D341Med (cell line): ENCODE data around the gene FREM1.

ENCODE experiments used
- DNase-seq: peaks from one replicate; pipeline ENCODE4 v3.0.0; 2012; ENCODE audit warnings: low spot score

The FREM1 gene

DNA sequence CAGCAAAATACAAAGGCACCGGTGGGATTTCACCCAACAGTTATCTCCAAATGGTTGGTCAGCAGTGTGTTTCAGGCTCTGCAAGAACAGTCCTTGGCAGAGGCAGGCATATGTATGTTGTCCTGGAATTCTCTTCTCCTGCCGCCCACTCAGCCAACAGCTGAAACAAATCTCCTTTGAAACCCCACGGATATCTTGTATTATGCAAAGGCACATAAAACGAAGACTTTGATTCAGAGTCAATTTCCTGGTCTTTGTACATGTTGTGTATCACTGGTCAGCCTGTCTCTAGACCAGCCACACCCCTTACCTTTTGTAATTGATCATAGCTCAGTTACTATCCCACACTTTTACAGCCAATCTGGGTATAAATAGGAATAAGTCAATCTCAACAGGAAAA lies 29.2 kb downstream of the FREM1 start:
- no peak for DNase-seq

DNA sequence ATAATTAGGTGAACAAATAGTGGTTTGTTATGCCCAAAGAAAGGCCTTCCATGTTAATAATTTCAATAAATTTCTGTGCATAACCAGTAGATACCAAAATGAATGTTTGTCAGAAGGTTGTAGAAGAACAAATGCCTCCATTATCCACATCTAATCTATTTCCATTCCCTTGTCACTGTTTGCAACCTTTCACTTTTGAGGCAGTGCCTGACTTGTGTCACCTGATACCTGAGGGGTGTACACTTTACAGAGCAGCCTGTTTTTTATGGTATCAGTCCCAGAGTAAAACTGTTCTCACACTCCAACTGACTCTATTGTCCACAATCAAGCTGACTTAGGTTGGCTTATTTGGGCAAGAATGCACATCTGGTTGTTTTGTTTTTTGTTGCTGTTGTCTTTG lies 40.1 kb downstream of the FREM1 start:
- no peak for DNase-seq

DNA sequence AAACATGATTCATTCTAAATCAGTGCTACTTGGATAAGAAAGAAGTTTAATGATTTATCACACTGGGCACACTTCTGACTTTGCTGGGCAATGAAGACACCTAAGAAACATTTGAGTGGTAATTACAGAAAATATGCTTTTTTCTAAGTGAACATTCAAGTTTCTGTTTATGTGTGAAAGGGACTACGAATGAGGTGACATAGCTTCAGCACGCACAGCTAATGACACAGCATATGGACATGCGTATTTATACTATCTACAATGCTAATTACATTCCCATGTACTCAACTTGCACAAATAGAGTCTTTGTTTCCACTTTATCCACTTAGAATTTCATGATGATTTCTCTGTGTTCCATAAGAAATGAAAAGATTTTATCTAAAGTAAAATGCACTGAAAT lies 40.6 kb downstream of the FREM1 start:
- no peak for DNase-seq

DNA sequence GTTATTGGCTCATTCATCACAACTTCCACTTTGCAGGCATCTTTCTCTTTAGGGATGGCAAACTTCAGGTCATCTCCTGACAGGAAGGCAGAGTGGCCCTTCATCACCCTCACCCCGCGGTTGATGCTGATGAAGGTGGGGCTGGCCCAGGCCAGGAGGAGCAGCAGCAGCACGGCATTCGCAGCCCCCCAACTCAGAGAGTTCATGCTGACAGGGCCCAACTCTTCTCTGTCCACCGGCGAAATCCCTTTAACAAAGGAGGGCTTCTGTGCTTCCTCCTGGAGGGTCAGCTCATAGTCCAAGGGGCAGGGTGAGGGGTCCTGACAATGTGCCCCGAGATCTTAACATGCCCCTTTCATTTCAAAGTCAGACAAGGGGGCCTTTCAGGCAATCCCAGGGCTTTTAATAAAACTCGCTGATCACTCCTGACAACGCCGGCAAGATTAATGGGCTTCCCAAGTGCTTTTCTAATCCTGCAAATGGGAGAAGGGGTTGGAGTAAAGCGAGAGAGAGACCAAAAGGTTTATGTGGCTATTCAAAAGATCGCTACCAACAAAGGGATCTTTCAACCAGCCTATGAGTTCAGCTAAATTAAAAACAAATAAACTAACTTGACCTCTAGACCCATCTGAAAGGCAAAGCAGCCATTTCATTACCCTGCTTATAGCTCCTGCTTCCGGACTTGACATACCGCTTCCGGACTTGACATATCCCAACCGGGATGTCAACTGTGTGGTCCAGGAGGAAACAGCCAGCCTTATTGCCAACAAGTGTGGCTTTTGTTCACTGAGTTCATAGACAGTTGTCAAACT lies 41.2 kb downstream of the FREM1 start:
- DNase-seq = no peak

DNA sequence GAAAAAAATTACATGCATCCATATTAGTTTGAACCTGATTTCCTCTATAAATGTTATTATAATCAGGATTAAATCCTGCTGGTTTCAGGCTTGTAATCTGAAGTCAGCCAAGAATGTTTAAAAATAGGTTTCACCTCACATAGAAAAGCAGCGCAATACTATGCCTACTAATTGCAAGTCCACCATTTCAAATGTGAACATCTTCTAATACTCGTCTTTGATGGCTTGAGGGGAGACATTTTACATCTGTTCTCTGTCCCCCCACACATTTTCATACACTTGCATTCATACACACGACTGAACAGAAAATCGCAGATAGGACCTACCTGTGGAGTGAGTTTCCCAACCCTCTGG lies 41.8 kb downstream of the FREM1 start:
- DNase-seq = no peak

DNA sequence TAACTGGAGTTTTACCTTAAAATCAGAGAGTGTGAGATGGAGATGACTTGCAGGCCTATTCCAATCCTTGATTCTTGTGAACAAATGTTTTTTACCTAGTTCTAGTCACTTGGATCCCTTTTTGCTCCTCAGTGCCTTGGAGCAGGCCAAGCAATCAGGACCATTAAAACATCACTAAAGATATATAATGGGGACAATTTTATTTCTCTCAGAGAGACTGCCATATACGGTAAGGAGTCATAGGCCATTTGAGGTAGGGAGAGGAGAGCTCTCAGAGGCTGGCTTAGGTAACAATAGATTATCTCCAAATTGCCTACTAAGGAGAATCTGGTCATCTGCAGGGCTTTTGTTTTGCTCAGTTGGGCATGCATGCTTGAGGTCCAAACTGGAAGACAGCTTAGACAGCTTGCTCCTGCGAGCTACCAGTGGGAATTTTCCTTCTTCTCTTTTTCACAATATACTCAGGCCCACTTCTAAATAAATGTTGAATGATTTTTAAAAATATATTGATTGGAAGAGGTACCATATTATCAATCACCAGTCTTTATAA lies 44.0 kb downstream of the FREM1 start:
- no peak for DNase-seq

DNA sequence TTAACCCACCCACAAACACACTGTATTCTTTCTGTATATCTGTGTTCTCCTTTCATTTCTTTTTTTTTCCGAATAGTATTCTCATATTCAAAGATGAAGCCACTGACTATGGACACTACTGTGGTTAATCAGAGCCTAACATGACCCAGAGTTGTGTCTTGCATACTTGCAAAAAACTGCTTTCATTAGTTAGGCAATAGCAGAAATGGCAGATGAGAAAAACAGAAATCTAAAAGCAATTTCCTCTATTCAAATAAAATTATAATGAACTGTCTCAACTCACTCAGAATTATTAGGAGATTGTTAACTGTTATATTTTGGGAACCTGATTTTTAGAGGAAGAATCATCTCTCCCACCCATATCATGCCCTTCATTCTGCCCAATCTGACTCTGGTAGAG lies 45.9 kb downstream of the FREM1 start:
- no peak for DNase-seq

DNA sequence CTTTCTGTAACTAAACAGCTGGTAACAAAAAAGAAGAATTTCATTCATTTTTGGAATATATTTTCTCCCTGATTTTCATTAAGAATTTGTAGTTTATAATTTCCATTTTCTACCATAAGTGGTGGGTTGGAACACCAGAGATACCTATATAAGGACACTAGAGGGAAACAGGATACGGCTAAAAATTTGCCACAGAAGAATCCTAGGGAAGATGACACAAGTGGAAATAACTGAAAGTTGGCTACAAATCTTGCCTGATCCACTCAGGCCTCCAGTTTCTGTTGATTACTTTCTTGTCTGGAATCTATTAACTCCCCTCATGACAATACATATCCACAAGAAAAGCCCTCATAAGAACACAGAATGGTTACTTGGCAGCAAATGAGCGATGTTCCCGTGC lies 46.8 kb downstream of the FREM1 start:
- no peak for DNase-seq

DNA sequence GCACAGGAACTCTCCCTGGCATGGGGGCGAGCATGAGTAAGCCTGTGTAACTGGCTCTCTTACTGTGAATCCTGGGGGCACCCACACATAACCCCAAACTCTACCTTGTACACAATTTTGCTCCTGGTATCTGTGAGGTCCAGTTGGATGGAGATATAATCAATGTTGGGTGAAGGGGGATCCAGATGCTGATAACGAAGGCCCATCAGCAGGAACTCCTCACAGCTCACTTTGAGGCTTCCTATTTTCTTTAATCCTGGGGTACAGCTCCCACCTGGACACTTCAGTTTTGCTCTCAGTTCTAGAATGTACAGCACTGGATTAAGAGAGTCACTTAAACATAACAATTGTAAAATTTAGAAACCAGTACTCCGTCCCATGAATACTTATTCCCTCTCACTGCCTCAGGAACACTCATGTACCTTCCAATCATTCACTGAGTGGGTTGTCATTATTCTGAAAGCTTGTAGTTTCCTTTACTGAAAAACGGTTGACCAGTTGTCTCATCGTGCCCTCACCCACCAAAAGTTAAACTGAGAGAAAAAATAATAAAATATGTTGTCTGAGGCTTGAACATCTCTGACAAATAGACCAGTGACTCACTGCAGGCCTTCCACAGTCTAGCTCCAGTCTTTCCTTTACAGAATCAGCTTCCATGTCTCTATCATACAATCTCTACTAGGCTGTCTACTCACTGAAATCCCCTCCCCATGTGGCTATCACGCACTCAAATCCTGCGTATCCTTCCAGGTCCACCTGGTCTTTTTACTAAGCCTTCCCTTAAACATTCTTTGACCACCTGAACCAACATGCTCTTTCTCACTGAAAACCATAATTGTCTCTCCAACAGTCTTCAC lies 52.6 kb downstream of the FREM1 start:
- no peak for DNase-seq

DNA sequence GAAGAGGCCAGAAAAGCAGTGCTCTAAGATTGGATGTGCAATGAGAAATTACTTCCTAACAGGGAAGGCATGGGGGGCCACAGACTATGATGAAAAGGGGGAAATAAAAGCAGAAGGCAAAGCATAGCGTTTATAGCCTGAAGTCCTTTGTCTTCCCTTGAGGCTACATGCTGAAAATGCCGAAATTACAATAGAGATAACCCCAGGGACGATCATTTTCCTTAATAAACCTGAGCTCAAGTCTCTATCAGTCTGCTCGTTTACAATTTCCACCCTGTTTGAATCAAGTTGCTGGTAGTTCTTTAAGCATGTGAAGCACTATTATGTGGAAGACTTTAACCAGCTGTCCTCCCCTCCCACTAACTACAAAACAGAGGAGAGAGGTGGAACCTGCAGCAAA lies 60.4 kb downstream of the FREM1 start:
- no peak for DNase-seq

DNA sequence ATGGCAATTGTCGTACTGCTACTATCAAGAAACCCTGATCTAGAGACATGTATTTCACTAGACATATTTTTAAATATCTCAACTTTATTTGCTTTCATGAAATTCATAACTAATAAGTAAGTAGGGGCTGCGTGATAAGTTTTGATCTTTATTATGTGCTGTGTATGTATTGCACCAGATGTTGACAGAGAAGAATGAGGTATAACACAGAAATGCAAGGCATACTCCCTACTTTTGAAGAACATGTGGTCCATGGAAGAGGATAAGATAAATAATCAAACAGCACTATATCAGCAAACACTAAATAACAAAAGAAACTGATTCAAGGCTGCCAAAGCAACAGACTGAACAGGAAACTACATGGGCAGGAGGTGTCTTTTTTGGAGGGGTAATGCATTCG lies 60.9 kb downstream of the FREM1 start:
- no peak for DNase-seq

DNA sequence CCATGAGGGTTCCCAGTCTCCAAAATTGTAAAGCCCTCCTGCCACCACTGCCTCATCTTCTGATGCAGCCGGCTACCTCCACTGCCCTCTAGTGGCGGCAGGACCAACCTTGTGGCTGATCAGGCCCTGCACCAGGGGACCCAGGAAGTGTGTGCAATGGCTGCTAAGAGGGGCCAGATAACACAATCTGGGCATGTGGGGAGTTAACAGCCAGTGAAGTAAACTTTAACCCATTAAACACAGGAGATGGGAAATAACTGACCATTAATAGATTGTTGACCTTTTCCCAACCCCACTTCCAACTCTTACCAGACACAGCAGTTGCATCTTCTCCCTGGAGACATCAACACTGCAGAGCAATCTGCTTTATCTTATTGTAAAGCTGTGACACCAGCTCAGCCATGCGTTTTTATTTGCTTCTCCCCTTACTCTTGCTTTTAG lies 63.3 kb downstream of the FREM1 start:
- DNase-seq = peak; percentile 92

DNA sequence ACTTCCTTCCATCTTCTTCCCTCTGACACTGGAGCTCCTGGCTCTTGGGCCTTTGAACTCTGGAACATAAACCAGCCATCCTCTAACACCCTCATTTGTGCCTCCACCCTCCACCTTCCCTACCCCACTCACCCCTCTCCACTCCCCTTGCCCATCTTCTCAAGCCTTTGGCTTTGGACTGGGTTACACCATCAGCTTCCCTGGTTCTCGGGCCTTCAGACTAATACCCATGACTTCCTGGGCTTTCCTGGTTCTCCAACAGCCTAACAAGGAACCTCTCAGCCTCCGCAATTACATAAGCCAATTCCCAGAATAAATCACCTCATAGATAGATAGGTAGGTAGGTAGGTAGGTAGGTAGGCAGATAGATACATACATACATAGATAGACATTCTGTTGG lies 67.1 kb downstream of the FREM1 start:
- DNase-seq = no peak

DNA sequence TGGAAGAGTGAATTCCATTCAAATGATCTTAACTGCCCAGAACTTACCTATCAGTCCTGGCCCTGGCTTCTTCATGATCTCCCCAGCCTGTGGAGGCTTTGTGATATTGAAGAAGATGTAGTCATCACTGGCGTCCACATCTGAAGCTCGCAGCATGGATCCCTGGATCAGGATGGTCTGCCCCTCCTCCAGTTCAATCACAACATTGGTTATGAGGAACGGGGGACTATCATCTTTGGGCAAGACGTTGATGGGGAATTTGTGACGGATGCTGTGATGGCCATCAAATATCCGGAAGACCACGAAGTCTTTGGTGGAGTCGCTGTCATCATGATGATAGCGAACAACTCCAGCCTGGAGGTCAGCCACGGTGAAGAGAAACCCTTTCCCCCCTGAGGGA lies 68.0 kb downstream of the FREM1 start:
- DNase-seq = no peak

DNA sequence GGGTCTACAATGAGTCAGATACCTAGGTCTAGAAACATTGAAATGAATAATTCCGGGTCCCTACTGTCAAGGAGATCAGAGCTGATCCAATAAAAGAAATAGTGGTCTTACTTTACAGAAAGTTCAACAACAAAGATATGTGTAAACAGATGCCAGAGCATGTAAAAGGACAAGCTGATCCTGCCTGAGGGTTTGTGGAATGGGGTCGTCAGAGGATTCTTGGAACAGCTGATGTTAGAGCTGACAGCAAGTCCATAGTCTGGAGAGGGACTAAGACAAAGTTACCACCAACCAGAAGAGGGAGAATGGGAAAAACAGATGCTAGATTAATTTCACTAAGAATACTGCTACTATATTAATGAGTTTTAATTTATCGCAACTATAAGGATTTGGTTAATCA lies 71.5 kb downstream of the FREM1 start:
- no peak for DNase-seq

DNA sequence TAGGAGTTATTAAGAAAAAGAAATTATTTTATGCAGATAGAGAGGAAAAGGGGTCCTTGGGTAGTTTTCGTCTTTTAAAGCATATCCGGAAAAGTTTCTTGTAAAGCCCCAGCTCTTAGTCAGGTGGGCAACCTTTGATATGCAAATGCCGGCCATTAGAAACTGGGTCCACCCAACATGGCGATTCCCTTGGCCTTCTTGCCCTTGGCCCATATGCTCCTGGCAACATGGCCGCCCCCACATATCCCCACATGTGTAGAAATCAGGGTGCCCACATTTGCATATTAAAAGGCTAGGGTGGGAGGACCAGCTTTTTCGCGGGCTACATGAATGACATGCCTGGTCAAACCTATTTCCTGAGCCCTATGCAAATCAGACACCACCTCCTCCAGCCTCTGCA lies 73.3 kb downstream of the FREM1 start:
- DNase-seq = no peak

DNA sequence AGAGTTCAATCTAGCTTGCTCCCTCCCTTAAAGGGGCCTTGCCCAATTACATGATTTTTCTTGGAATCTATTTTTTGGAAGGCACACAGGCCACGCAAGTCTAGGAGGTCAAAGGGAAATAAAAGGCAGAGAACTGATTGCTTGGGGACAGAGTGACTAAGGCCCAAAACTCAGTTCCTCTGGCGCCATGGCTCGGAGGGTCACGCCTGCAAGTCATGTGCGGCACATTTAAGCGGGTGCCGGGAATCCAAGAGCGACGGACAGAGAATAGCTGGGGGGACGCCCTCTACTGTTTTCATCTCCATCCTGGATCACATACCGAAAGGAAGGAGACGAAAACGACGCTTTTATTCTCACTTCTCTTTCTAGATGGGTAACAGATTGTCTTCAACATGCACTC lies 78.6 kb downstream of the FREM1 start:
- DNase-seq = no peak

DNA sequence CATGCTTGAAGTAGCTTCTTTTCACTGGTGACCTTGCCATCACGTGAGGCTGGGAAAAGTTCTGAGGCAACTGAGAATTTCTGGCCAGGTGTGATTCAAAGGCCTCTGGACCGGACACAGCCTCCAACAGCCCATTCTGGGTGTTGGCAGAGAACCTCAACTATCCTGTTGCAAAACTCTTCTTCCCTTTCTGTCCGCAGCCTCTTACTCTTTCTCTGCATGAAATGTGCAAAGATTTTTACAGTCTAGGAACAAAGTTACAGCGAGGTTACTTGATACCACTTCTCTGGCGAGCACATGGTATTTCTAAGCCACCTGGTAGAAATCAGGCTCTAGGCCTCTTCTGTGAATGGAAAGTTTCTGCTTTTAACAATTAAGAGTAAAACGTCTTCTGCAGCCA lies 79.2 kb downstream of the FREM1 start:
- DNase-seq = no peak

DNA sequence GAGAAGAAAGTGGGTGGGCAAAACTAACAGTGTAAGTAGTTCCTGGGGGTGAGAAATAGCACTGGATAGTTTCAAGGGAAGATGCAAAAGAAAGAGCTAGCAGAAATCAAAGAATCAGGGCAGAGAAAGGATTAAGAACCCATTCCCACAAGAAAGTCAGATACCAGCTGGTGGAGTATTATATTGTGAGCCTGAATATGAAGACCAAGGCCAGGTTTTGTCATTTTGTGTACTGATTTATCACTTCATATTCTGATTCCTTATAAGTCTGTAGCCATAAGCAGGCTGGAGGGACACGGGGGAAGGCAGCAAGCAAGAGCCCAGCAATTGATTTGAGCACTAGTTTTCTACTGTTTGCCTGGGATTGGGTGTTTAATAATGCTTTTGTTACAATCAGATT lies 80.2 kb downstream of the FREM1 start:
- no peak for DNase-seq

DNA sequence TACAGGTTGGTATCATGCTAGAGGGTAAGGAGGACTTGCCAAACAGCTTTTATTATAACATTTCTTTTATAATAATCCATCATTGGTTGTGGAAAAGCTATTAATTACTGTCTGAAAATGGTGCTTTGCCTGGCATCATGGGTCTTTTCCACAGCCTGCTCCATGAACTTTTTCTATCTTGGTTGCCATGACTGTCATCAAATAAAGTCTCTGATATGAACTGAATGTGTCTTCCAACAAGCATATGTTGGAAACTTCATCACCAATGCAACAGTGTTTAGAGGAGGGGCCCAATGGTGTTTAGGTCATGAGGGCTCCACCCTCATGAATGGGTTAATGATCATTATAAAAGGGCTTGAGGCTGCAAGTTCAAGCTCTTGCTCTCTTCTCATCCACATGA lies 81.0 kb downstream of the FREM1 start:
- no peak for DNase-seq

DNA sequence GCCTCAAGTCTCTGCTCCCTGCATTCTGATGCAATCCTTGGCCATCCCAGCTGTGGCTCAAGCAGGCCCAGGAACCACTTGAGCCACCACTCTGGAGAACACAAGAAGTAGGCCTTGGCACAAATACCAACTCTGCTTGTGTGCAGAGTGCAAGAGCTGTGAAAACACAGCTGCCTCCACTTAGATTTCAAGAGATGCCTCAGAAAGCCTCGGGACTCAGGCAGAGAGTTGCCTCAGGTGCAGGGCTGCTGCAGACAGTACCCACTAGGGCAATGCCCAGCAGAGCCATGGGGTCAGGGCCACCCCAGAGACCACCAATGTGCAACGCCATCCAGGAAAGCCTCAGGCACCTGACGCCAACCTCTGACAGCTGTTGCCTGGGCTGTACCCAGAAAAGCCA lies 82.4 kb downstream of the FREM1 start:
- no peak for DNase-seq

DNA sequence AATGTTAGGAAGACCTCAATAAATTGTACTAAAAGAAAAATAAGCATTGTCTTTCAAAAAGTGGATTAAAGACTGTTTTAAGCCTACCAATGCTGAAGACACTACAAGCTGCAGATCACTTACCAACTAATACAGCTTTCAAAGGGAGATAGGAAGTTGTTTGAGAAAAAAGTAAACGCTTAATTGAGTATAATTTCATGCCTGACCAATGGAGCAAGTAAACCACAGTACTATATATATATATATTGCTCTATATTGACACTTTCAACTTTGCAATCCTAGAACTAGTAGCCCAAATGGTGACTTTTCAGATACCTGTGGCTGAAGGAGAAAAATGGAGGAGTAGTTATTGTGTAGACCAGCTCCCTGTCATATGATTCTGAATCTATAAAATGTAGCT lies 85.7 kb downstream of the FREM1 start:
- DNase-seq = no peak

DNA sequence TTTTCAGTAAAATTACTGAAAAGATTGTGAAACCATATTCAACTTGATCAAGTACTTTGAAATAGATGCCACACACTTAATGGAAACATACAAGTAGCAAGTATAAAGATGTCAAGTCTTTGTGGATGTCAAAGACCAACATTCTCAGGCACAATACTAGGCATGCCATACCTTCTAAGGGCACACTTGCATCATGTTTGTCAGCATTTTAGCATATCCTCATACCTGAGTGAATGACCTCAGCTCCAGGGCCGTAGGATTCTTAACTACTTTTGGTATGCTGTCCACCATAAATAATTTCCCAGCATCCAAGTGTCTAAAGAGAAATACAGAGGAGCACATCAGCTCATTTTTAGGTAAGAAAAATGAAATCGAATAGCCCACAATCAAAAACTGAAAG lies 86.4 kb downstream of the FREM1 start:
- no peak for DNase-seq
